Caco-2 (cell line): ENCODE measurements around the gene DYRK1A. TPM values are rescaled to one million over a fixed set of nuclear protein-coding genes. Genes with fewer than 3 reads are reported as not detected.

Source experiments
- BruUV-seq: library from RNA; stranded (reverse); fragments of 400-500 nt; replicated peaks from 2 replicates; lab custom pipeline; 2021; lab: Mats Ljungman, UMichigan
- CTCF ChIA-PET: fragments of 300-600 bp; sonication (Branson Sonifier 250); formaldehyde crosslinking; loops from one replicate; lab custom pipeline; 2022; ENCODE audit warnings: antibody characterized with exemption; lab: Charles Lee
- POLR2A ChIA-PET: fragments of 300-600 bp; sonication (Branson Sonifier 250); formaldehyde crosslinking; loops from one replicate; lab custom pipeline; 2022; ENCODE audit warnings: antibody characterized with exemption; lab: Charles Lee
- DNase-seq, 2 experiments: peaks; one replicate each; pipeline versions ENCODE4 v3.0.0 to v3.0.0-alpha.2; 2020 to 2022
- H3K27me3 ChIP-seq: replicated peaks from 2 replicates; pipeline ENCODE4 v1.6.0; 2011; ENCODE audit warnings: low read length; ENCODE audit not compliant: control insufficient read depth, insufficient read depth
- H3K36me3 ChIP-seq: 2 replicates; pipeline ENCODE4 v1.5.1; 2011; ENCODE audit warnings: low read length; ENCODE audit not compliant: control insufficient read depth, insufficient read depth
- H3K4me1 ChIP-seq: fragments of 250-450 bp; sonication (Bioruptor Pico); 2 replicates; pipeline ENCODE4 v1.5.1; 2020; ENCODE audit warnings: mild to moderate bottlenecking
- H3K4me3 ChIP-seq: 2 replicates; pipeline ENCODE4 v1.5.1; 2011; ENCODE audit warnings: low read depth, mild to moderate bottlenecking, control low read depth, low read length
- H3K9me3 ChIP-seq: fragments of 250-450 bp; sonication (Bioruptor Pico); 2 replicates; pipeline ENCODE4 v1.5.1; 2020; ENCODE audit warnings: mild to moderate bottlenecking, moderate library complexity
- H3K27ac Mint-ChIP-seq: one replicate; pipeline ENCODE4 v1.8.0; 2022; ENCODE audit warnings: mixed read lengths; ENCODE audit not compliant: unreplicated experiment
- H3K27me3 Mint-ChIP-seq: one replicate; pipeline ENCODE4 v1.8.0; 2022; ENCODE audit warnings: mixed read lengths; ENCODE audit not compliant: insufficient read depth, unreplicated experiment
- H3K36me3 Mint-ChIP-seq: one replicate; pipeline ENCODE4 v1.8.0; 2022; ENCODE audit warnings: mild to moderate bottlenecking, mixed read lengths; ENCODE audit not compliant: insufficient read depth, unreplicated experiment
- H3K4me1 Mint-ChIP-seq: one replicate; pipeline ENCODE4 v1.8.0; 2022; ENCODE audit warnings: low read depth, mixed read lengths; ENCODE audit not compliant: unreplicated experiment
- H3K4me3 Mint-ChIP-seq: one replicate; pipeline ENCODE4 v1.8.0; 2022; ENCODE audit warnings: mild to moderate bottlenecking, moderate library complexity, mixed read lengths; ENCODE audit not compliant: unreplicated experiment
- H3K9me3 Mint-ChIP-seq: one replicate; pipeline ENCODE4 v1.8.0; 2022; ENCODE audit warnings: mixed read lengths; ENCODE audit not compliant: unreplicated experiment
- CTCF ChIP-seq, 2 experiments: fragments of 200-600 bp in 1 of 2; IDR thresholded peaks; 1 replicate in 1 of 2; 2 replicates in 1 of 2; pipeline versions ENCODE4 v1.5.1 to v1.8.0; 2011 to 2022; ENCODE audit warnings: antibody characterized with exemption in 1 of 2, control low read depth in 1 of 2, inconsistent platforms in 1 of 2, low read depth in 1 of 2, low read length in 1 of 2, mild to moderate bottlenecking in 1 of 2, moderate library complexity in 1 of 2; ENCODE audit not compliant: insufficient read depth in 1 of 2, severe bottlenecking in 1 of 2, unreplicated experiment in 1 of 2
- intact Hi-C: fragments of 100-400 bp; cut with micrococcal nuclease; formaldehyde crosslinking; loops from one replicate; pipeline ENCODE4 v1.10.0; 2022; ENCODE audit not compliant: unreplicated experiment
- total RNA-seq: library from RNA; stranded (reverse); gene quantifications from 2 replicates; pipeline ENCODE4 v1.2.3, GENCODE V29; 2022

The DYRK1A gene
- total RNA-seq, 1 experiment from 2014 or later = 50.9 TPM

GRCh38 chr21:37498664-37499063, 132.1 kb downstream of the DYRK1A start:
- H3K36me3 Mint-ChIP-seq = peaks cover 35% of the 10 kb centered on the region
- no peak overlapping the region for H3K27ac Mint-ChIP-seq
- H3K4me1 Mint-ChIP-seq = no peaks in the 10 kb centered on the region

GRCh38 chr21:37502947-37503346, 136.4 kb downstream of the DYRK1A start:
- Mint-ChIP-seq H3K9me3 (no peaks in the 10 kb centered on the region), H3K36me3 (peaks cover 37% of the 10 kb centered on the region), H3K4me3 (no peak overlapping the region), H3K27ac (no peak overlapping the region), H3K27me3 (no peaks in the 10 kb centered on the region), H3K4me1 (no peaks in the 10 kb centered on the region)
- no peaks in the 10 kb centered on the region for H3K9me3 ChIP-seq
- POLR2A ChIA-PET = no interaction called here
- no peaks in the 10 kb centered on the region for H3K27me3 ChIP-seq
- DNase-seq = no peak
- intact Hi-C loops = no loop called here
- no peak for TF ChIP-seq CTCF (IDR thresholded peaks at IDR 0.05; ENCODE audit: insufficient read depth in 1 of 2, low read depth in 1 of 2, low read length in 1 of 2, severe bottlenecking in 1 of 2, unreplicated experiment in 1 of 2)
- H3K4me1 ChIP-seq = no peaks in the 10 kb centered on the region
- no TSS peak for BruUV-seq
- CTCF ChIA-PET = no interaction called here
- peaks cover 4% of the 10 kb centered on the region for H3K36me3 ChIP-seq
- no peak overlapping the region for H3K4me3 ChIP-seq

More at GRCh38 chr21:37498664-37499063, 132.1 kb downstream of the DYRK1A start:
- no peak for TF ChIP-seq CTCF (IDR thresholded peaks at IDR 0.05; ENCODE audit: insufficient read depth in 1 of 2, low read depth in 1 of 2, low read length in 1 of 2, severe bottlenecking in 1 of 2, unreplicated experiment in 1 of 2)
- Mint-ChIP-seq H3K9me3 (no peaks in the 10 kb centered on the region), H3K27me3 (no peaks in the 10 kb centered on the region), H3K4me3 (no peak overlapping the region)
- no peaks in the 10 kb centered on the region for H3K27me3 ChIP-seq
- CTCF ChIA-PET = no interaction called here
- intact Hi-C loops = no loop called here
- no peak for DNase-seq
- H3K9me3 ChIP-seq = no peaks in the 10 kb centered on the region
- POLR2A ChIA-PET = no interaction called here
- no peaks in the 10 kb centered on the region for H3K4me1 ChIP-seq
- no TSS peak for BruUV-seq
- H3K36me3 ChIP-seq = no peaks in the 10 kb centered on the region
- no peak overlapping the region for H3K4me3 ChIP-seq

- Histone ChIP-seq H3K27me3 (no peaks in the 10 kb centered on the region), H3K9me3 (no peaks in the 10 kb centered on the region), H3K36me3 (peaks cover 4% of the 10 kb centered on the region), H3K4me1 (no peaks in the 10 kb centered on the region), H3K4me3 (no peak overlapping the region)
- H3K9me3 Mint-ChIP-seq = no peaks in the 10 kb centered on the region
- intact Hi-C loops = no loop called here
- no peak for DNase-seq
- BruUV-seq = no TSS peak
- H3K4me1 Mint-ChIP-seq = no peaks in the 10 kb centered on the region
- H3K27ac Mint-ChIP-seq = no peak overlapping the region
- no peaks in the 10 kb centered on the region for H3K27me3 Mint-ChIP-seq
- ChIA-PET POLR2A (no interaction called here), CTCF (no interaction called here)
- no peak for TF ChIP-seq CTCF (IDR thresholded peaks at IDR 0.05; ENCODE audit: insufficient read depth in 1 of 2, low read depth in 1 of 2, low read length in 1 of 2, severe bottlenecking in 1 of 2, unreplicated experiment in 1 of 2)
- peaks cover 37% of the 10 kb centered on the region for H3K36me3 Mint-ChIP-seq
- no peak overlapping the region for H3K4me3 Mint-ChIP-seq
Measured at GRCh38 chr21:37503848-37504467, 137.4 kb downstream of the DYRK1A start.
